Trophoblast cell (in vitro differentiated cells and primary cell): Measurements from ENCODE around the gene RAB3C.

Experiments used
- DNase-seq, 2 donors: peaks; one replicate each; pipeline ENCODE4 v3.0.0-alpha.2; 2016
- H2AFZ ChIP-seq: 2 replicates; pipeline ENCODE4 v1.6.1; 2013; ENCODE audit warnings: low read length, moderate library complexity, mild to moderate bottlenecking; ENCODE audit not compliant: insufficient read depth, poor library complexity
- H2AK5ac ChIP-seq: 2 replicates; pipeline ENCODE4 v1.6.1; 2013; ENCODE audit warnings: mild to moderate bottlenecking, low read length
- H2BK120ac ChIP-seq: 2 replicates; pipeline ENCODE4 v1.6.1; 2013; ENCODE audit warnings: low read length, mild to moderate bottlenecking, moderate library complexity; ENCODE audit not compliant: insufficient read depth, poor library complexity
- H2BK12ac ChIP-seq: 2 replicates; pipeline ENCODE4 v1.6.1; 2013; ENCODE audit warnings: mild to moderate bottlenecking, low read length, moderate library complexity
- H2BK5ac ChIP-seq: 2 replicates; pipeline ENCODE4 v1.6.1; 2013; ENCODE audit warnings: low read length, low read depth, moderate library complexity, mild to moderate bottlenecking; ENCODE audit not compliant: poor library complexity
- H3K14ac ChIP-seq: 2 replicates; pipeline ENCODE4 v1.6.1; 2013; ENCODE audit warnings: mild to moderate bottlenecking, low read length
- H3K18ac ChIP-seq: 2 replicates; pipeline ENCODE4 v1.6.1; 2013; ENCODE audit warnings: mild to moderate bottlenecking, low read length
- H3K23ac ChIP-seq: 2 replicates; pipeline ENCODE4 v1.6.1; 2013; ENCODE audit warnings: low read length
- H3K27ac ChIP-seq: 2 replicates; pipeline ENCODE4 v1.5.1; 2013; ENCODE audit warnings: low read depth, mild to moderate bottlenecking, inconsistent platforms, low read length, moderate library complexity
- H3K27me3 ChIP-seq: 2 replicates; pipeline ENCODE4 v1.6.1; 2013; ENCODE audit warnings: inconsistent platforms, mild to moderate bottlenecking, low read length, moderate library complexity; ENCODE audit not compliant: insufficient read depth
- H3K36me3 ChIP-seq, 2 experiments: 1 replicate in 1 of 2; 2 replicates in 1 of 2; pipeline ENCODE4 v1.6.1; 2013; ENCODE audit warnings: low read length in 2 of 2, mild to moderate bottlenecking in 2 of 2, moderate library complexity in 1 of 2; ENCODE audit not compliant: insufficient read depth in 2 of 2, control insufficient read depth in 1 of 2
- H3K4ac ChIP-seq: 2 replicates; pipeline ENCODE4 v1.6.1; 2013; ENCODE audit warnings: low read depth, mild to moderate bottlenecking, low read length, moderate library complexity
- H3K4me1 ChIP-seq, 2 experiments: 1 replicate in 1 of 2; 2 replicates in 1 of 2; pipeline ENCODE4 v1.6.1; 2013; ENCODE audit warnings: low read length in 2 of 2, mild to moderate bottlenecking in 2 of 2, moderate library complexity in 1 of 2; ENCODE audit not compliant: insufficient read depth in 2 of 2, control insufficient read depth in 1 of 2
- H3K4me2 ChIP-seq: 2 replicates; pipeline ENCODE4 v1.6.1; 2013; ENCODE audit warnings: inconsistent platforms, mild to moderate bottlenecking, low read length, moderate library complexity
- H3K4me3 ChIP-seq: 2 replicates; pipeline ENCODE4 v1.5.1; 2013; ENCODE audit warnings: mild to moderate bottlenecking, low read depth, low read length, inconsistent platforms
- H3K79me1 ChIP-seq: one replicate; pipeline ENCODE4 v1.6.1; 2013; ENCODE audit warnings: low read length
- H3K79me2 ChIP-seq: 2 replicates; pipeline ENCODE4 v1.6.1; 2013; ENCODE audit warnings: low read length, mild to moderate bottlenecking; ENCODE audit not compliant: control insufficient read depth, insufficient read depth, poor library complexity
- H3K9ac ChIP-seq: 2 replicates; pipeline ENCODE4 v1.6.1; 2013; ENCODE audit warnings: mild to moderate bottlenecking, low read length
- H3K9me3 ChIP-seq: 2 replicates; pipeline ENCODE4 v1.6.1; 2013; ENCODE audit warnings: low read depth, mild to moderate bottlenecking, control low read depth, inconsistent platforms, low read length; ENCODE audit not compliant: insufficient read depth
- H4K12ac ChIP-seq: 2 replicates; pipeline ENCODE4 v1.6.1; 2013; ENCODE audit warnings: low read depth, mild to moderate bottlenecking, low read length, moderate library complexity
- H4K8ac ChIP-seq: 2 replicates; pipeline ENCODE4 v1.6.1; 2013; ENCODE audit warnings: low read depth, mild to moderate bottlenecking, low read length, moderate library complexity
- H4K91ac ChIP-seq: one replicate; pipeline ENCODE4 v1.6.1; 2013; ENCODE audit warnings: low read depth, mild to moderate bottlenecking, low read length, moderate library complexity
- WGBS: extraction: QIAGEN DNeasy Blood & Tissue Kit; methylation state at CpG from one replicate; pipeline ENCODE4 v1.1.7; 2013; ENCODE audit warnings: missing lambda C conversion rate; ENCODE audit not compliant: insufficient read length, insufficient coverage; ENCODE audit errors: extremely low coverage; 5-methylcytosine and 5-hydroxymethylcytosine counted together

RAB3C gene

GRCh38 chr5:58763390-58763789, 180.5 kb downstream of the RAB3C start:
- no peak overlapping the region for H4K8ac ChIP-seq
- no peak overlapping the region for H3K23ac ChIP-seq
- no peak overlapping the region for H2AFZ ChIP-seq
- no peak overlapping the region for H3K27ac ChIP-seq
- no peaks in the 10 kb centered on the region for H3K79me2 ChIP-seq
- no peaks in the 10 kb centered on the region for H3K4me1 ChIP-seq
- no peaks in the 10 kb centered on the region for H3K79me1 ChIP-seq
- no peak overlapping the region for H2AK5ac ChIP-seq
- H3K18ac ChIP-seq: no peak overlapping the region
- H4K91ac ChIP-seq: no peak overlapping the region
- no peak overlapping the region for H2BK5ac ChIP-seq
- H3K27me3 ChIP-seq: no peaks in the 10 kb centered on the region
- no peak overlapping the region for H3K9ac ChIP-seq
- no peak overlapping the region for H2BK120ac ChIP-seq
- H3K4ac ChIP-seq: no peak overlapping the region
- H4K12ac ChIP-seq: no peak overlapping the region
- no peak overlapping the region for H2BK12ac ChIP-seq
- no peaks in the 10 kb centered on the region for H3K9me3 ChIP-seq
- no peak for DNase-seq
- H3K4me3 ChIP-seq: no peak overlapping the region
- no peak overlapping the region for H3K4me2 ChIP-seq
- H3K36me3 ChIP-seq: no peaks in the 10 kb centered on the region
- H3K14ac ChIP-seq: no peak overlapping the region

GRCh38 chr5:58764199-58764598, 181.3 kb downstream of the RAB3C start:
- Histone ChIP-seq H2BK12ac (no peak overlapping the region), H3K4me2 (no peak overlapping the region), H2BK120ac (no peak overlapping the region), H3K4me1 (no peaks in the 10 kb centered on the region), H2AK5ac (no peak overlapping the region), H3K23ac (no peak overlapping the region), H3K14ac (no peak overlapping the region), H3K4me3 (no peak overlapping the region), H3K79me2 (no peaks in the 10 kb centered on the region), H3K79me1 (no peaks in the 10 kb centered on the region), H3K9me3 (no peaks in the 10 kb centered on the region), H4K12ac (no peak overlapping the region), H2BK5ac (no peak overlapping the region), H2AFZ (no peak overlapping the region), H4K8ac (no peak overlapping the region), H3K27me3 (no peaks in the 10 kb centered on the region), H3K27ac (no peak overlapping the region), H3K4ac (no peak overlapping the region), H3K9ac (no peak overlapping the region), H3K18ac (no peak overlapping the region), H3K36me3 (no peaks in the 10 kb centered on the region), H4K91ac (no peak overlapping the region)
- DNase-seq: peak; percentile 76 to 82
- WGBS: no CpG with 5 or more reads among the region's 3 CpGs

GRCh38 chr5:58765058-58765457, 182.2 kb downstream of the RAB3C start:
- Histone ChIP-seq H3K14ac (no peak overlapping the region), H4K12ac (no peak overlapping the region), H3K18ac (no peak overlapping the region), H2BK120ac (no peak overlapping the region), H3K4me2 (no peak overlapping the region), H2AFZ (no peak overlapping the region), H3K4me1 (no peaks in the 10 kb centered on the region), H3K9me3 (no peaks in the 10 kb centered on the region), H3K79me2 (no peaks in the 10 kb centered on the region), H3K4me3 (no peak overlapping the region), H3K27me3 (no peaks in the 10 kb centered on the region), H2BK5ac (no peak overlapping the region), H3K23ac (no peak overlapping the region), H2AK5ac (no peak overlapping the region), H4K8ac (no peak overlapping the region), H2BK12ac (no peak overlapping the region), H3K36me3 (no peaks in the 10 kb centered on the region), H3K9ac (no peak overlapping the region), H3K27ac (no peak overlapping the region), H3K79me1 (no peaks in the 10 kb centered on the region), H3K4ac (no peak overlapping the region), H4K91ac (no peak overlapping the region)
- no CpG with 5 or more reads among the region's 2 CpGs for whole genome bisulfite sequencing
- no peak for DNase-seq

DNA sequence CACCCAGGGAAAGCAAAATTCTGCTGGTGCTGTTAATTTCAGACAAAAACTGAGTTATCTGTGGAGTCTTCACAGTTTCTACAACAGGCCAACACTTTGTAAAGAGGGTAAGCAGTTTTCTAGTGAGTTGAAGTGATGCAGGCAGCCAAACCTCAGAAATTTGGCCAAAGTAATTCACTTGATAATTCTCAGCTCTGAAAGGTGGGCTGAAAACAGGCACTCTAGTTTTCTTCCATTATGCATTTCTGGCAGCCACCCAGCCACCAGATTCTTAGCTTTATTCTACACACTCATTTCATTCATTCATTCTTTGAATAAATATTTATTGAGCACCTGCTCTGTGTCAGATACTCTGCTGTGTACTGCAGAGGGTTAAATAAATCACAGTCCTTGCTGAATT, 184.2 kb downstream of the RAB3C start:
- Histone ChIP-seq H3K9ac (no peak overlapping the region), H2AK5ac (no peak overlapping the region), H3K79me1 (no peaks in the 10 kb centered on the region), H3K27ac (no peak overlapping the region), H3K79me2 (no peaks in the 10 kb centered on the region), H3K23ac (no peak overlapping the region), H4K12ac (no peak overlapping the region), H2BK120ac (no peak overlapping the region), H4K8ac (no peak overlapping the region), H3K27me3 (no peaks in the 10 kb centered on the region), H3K14ac (no peak overlapping the region), H2BK5ac (no peak overlapping the region), H3K4me2 (no peak overlapping the region), H3K18ac (no peak overlapping the region), H3K36me3 (no peaks in the 10 kb centered on the region), H3K9me3 (no peaks in the 10 kb centered on the region), H2AFZ (no peak overlapping the region), H3K4me3 (no peak overlapping the region), H2BK12ac (no peak overlapping the region), H3K4ac (no peak overlapping the region), H3K4me1 (no peaks in the 10 kb centered on the region), H4K91ac (no peak overlapping the region)
- DNase-seq: no peak

- Histone ChIP-seq H4K8ac (no peak overlapping the region), H3K79me2 (no peaks in the 10 kb centered on the region), H2AK5ac (no peak overlapping the region), H3K14ac (no peak overlapping the region), H3K9ac (no peak overlapping the region), H2BK12ac (no peak overlapping the region), H4K91ac (no peak overlapping the region), H3K23ac (no peak overlapping the region), H2BK120ac (no peak overlapping the region), H3K27ac (no peak overlapping the region), H3K9me3 (no peaks in the 10 kb centered on the region), H4K12ac (no peak overlapping the region), H3K4me3 (no peak overlapping the region), H3K4me2 (no peak overlapping the region), H3K4me1 (no peaks in the 10 kb centered on the region), H2BK5ac (no peak overlapping the region), H3K4ac (no peak overlapping the region), H3K79me1 (no peaks in the 10 kb centered on the region), H2AFZ (no peak overlapping the region), H3K36me3 (no peaks in the 10 kb centered on the region), H3K18ac (no peak overlapping the region), H3K27me3 (no peaks in the 10 kb centered on the region)
- no CpG with 5 or more reads among the region's 3 CpGs for WGBS
- DNase-seq: no peak
Measured at GRCh38 chr5:58770136-58770535, 187.3 kb downstream of the RAB3C start.
